ENCODE results near the gene KCNAB2.
"Not testable (repeated sequence)": the region's sequence is repeated elsewhere in the genome, so short reads cannot be mapped to it uniquely, and the experiment has no call there.

KCNAB2 gene

GRCh38 chr1:6059866-6060265, 14.2 kb downstream of the KCNAB2 start:
- DNase-seq: no peak

- no peak for DNase-seq
These were observed 17.0 kb downstream of the KCNAB2 start for GRCh38 chr1:6062670-6063069.

GRCh38 chr1:6063532-6064053, 17.9 kb downstream of the KCNAB2 start:
- DNase-seq: not testable (repeated sequence)

GRCh38 chr1:6065093-6065858, 19.6 kb downstream of the KCNAB2 start:
- no peak for DNase-seq

GRCh38 chr1:6066680-6067079, 21.0 kb downstream of the KCNAB2 start:
- no peak for DNase-seq

GRCh38 chr1:6068073-6068472, 22.4 kb downstream of the KCNAB2 start:
- DNase-seq: no peak

- no peak for DNase-seq
These were observed 23.2 kb downstream of the KCNAB2 start for GRCh38 chr1:6068932-6069331.

GRCh38 chr1:6069573-6069972, 23.9 kb downstream of the KCNAB2 start:
- no peak for DNase-seq

GRCh38 chr1:6070450-6070974, 24.8 kb downstream of the KCNAB2 start:
- DNase-seq: no peak

GRCh38 chr1:6071219-6071618, 25.5 kb downstream of the KCNAB2 start:
- no peak for DNase-seq

GRCh38 chr1:6072774-6073479, 27.2 kb downstream of the KCNAB2 start:
- no peak for DNase-seq

GRCh38 chr1:6073480-6074053, 27.9 kb downstream of the KCNAB2 start:
- DNase-seq: no peak

- no peak for DNase-seq
These were observed 28.7 kb downstream of the KCNAB2 start for GRCh38 chr1:6074192-6074901.

GRCh38 chr1:6075748-6076147, 30.1 kb downstream of the KCNAB2 start:
- DNase-seq: no peak

GRCh38 chr1:6077061-6077460, 31.4 kb downstream of the KCNAB2 start:
- not testable (repeated sequence) for DNase-seq

GRCh38 chr1:6077506-6077905, 31.8 kb downstream of the KCNAB2 start:
- no peak for DNase-seq

GRCh38 chr1:6077919-6078318, 32.2 kb downstream of the KCNAB2 start:
- DNase-seq: no peak

- no peak for DNase-seq
These were observed 34.8 kb downstream of the KCNAB2 start for GRCh38 chr1:6080469-6080868.

GRCh38 chr1:6081901-6082300, 36.2 kb downstream of the KCNAB2 start:
- DNase-seq: no peak

GRCh38 chr1:6082430-6082971, 36.8 kb downstream of the KCNAB2 start:
- no peak for DNase-seq

GRCh38 chr1:6083385-6083784, 37.7 kb downstream of the KCNAB2 start:
- DNase-seq: no peak

- no peak for DNase-seq
These were observed 38.2 kb downstream of the KCNAB2 start for GRCh38 chr1:6083801-6084446.
